Smooth muscle cell (in vitro differentiated cells): ENCODE measurements around the gene HACD1. TPM values are rescaled to one million over a fixed set of nuclear protein-coding genes. Genes with fewer than 3 reads are reported as not detected.

Source experiments
- DNase-seq: peaks from one replicate; lab custom pipeline; 2025; ENCODE audit not compliant: unreplicated experiment; lab: John Stamatoyannopoulos, UW
- H2AFZ ChIP-seq: fragments of 200-600 bp; sonication (generic); 2 replicates; pipeline ENCODE4 v1.6.0; 2016; ENCODE audit warnings: antibody characterized with exemption, low read depth, mild to moderate bottlenecking
- H3F3A ChIP-seq: fragments of 200-600 bp; sonication (generic); 2 replicates; pipeline ENCODE4 v1.6.0; 2017; ENCODE audit warnings: antibody characterized with exemption, low read depth
- H3K27ac ChIP-seq: fragments of 200-600 bp; sonication (generic); 2 replicates; pipeline ENCODE4 v1.5.1; 2016; ENCODE audit warnings: low read depth, mild to moderate bottlenecking
- H3K27me3 ChIP-seq: fragments of 200-600 bp; sonication (generic); 2 replicates; pipeline ENCODE4 v1.6.1; 2016; ENCODE audit warnings: low read depth, mild to moderate bottlenecking
- H3K36me3 ChIP-seq: fragments of 200-600 bp; sonication (generic); 2 replicates; pipeline ENCODE4 v1.5.1; 2016; ENCODE audit warnings: low read depth
- H3K4me1 ChIP-seq: fragments of 200-600 bp; sonication (generic); 2 replicates; pipeline ENCODE4 v1.5.1; 2016; ENCODE audit warnings: low read depth
- H3K4me2 ChIP-seq: fragments of 200-600 bp; sonication (generic); 2 replicates; pipeline ENCODE4 v1.6.0; 2016; ENCODE audit warnings: mild to moderate bottlenecking
- H3K4me3 ChIP-seq: fragments of 200-600 bp; sonication (generic); 2 replicates; pipeline ENCODE4 v1.5.1; 2016; ENCODE audit warnings: mild to moderate bottlenecking
- H3K79me2 ChIP-seq: fragments of 200-600 bp; sonication (generic); 2 replicates; pipeline ENCODE4 v1.6.0; 2016; ENCODE audit warnings: low read depth, mild to moderate bottlenecking
- H3K9ac ChIP-seq: fragments of 200-600 bp; sonication (generic); 2 replicates; pipeline ENCODE4 v1.6.0; 2016; ENCODE audit warnings: low read depth
- H3K9me3 ChIP-seq: fragments of 200-600 bp; sonication (generic); replicated peaks from 2 replicates; pipeline ENCODE4 v1.5.1; 2016; ENCODE audit warnings: low read depth
- H4K20me1 ChIP-seq: fragments of 200-600 bp; sonication (generic); 2 replicates; pipeline ENCODE4 v1.6.0; 2016; ENCODE audit warnings: low read depth
- CTCF ChIP-seq: fragments of 200-600 bp; sonication (generic); IDR thresholded peaks from 2 replicates; pipeline ENCODE4 v1.5.1; 2017; ENCODE audit warnings: borderline replicate concordance, mild to moderate bottlenecking, antibody characterized with exemption; ENCODE audit not compliant: insufficient read depth, poor library complexity, severe bottlenecking
- WGBS: methylation state at CpG from one replicate; pipeline ENCODE4 v1.1.7; 2016; ENCODE audit warnings: low lambda C conversion rate; 5-methylcytosine and 5-hydroxymethylcytosine counted together
- polyA plus RNA-seq: library from polyadenylated mRNA; unstranded; fragments of >200 nt; fragmentation: Nextera tagmentation; extraction: Ambion mirVana; gene quantifications from 2 replicates; pipeline ENCODE4 v1.2.1, GENCODE V29; 2016
- total RNA-seq: library from RNA; depleted of rRNA; stranded (reverse); fragments of >200 nt; gene quantifications from 2 replicates; pipeline ENCODE4 v1.2.3, GENCODE V29; 2014

Gene HACD1
- total and polyA plus RNA-seq, 2 experiments from 2014 or later: 26.4 to 54.5 TPM

GRCh38 chr10:17557459-17557858, 59.7 kb downstream of the HACD1 start:
- no peaks in the 10 kb centered on the region for H3K27me3 ChIP-seq
- no peak overlapping the region for H3K4me2 ChIP-seq
- DNase-seq: no peak
- H3K9me3 ChIP-seq: no peaks in the 10 kb centered on the region
- H4K20me1 ChIP-seq: no peaks in the 10 kb centered on the region
- H3K36me3 ChIP-seq: no peaks in the 10 kb centered on the region
- H2AFZ ChIP-seq: no peak overlapping the region
- no peak overlapping the region for H3K4me3 ChIP-seq
- WGBS: 79% methylated on average over 3 of the region's 3 CpGs
- no peaks in the 10 kb centered on the region for H3K4me1 ChIP-seq
- no peaks in the 10 kb centered on the region for H3F3A ChIP-seq
- H3K79me2 ChIP-seq: no peaks in the 10 kb centered on the region
- H3K9ac ChIP-seq: no peak overlapping the region
- no peak for TF ChIP-seq CTCF
- H3K27ac ChIP-seq: no peak overlapping the region

- Histone ChIP-seq H4K20me1 (no peaks in the 10 kb centered on the region), H2AFZ (no peak overlapping the region), H3K4me1 (no peaks in the 10 kb centered on the region), H3K27ac (no peak overlapping the region), H3K9me3 (no peaks in the 10 kb centered on the region), H3K9ac (no peak overlapping the region), H3K4me2 (no peak overlapping the region), H3K27me3 (no peaks in the 10 kb centered on the region), H3K79me2 (no peaks in the 10 kb centered on the region), H3K4me3 (no peak overlapping the region), H3F3A (no peaks in the 10 kb centered on the region), H3K36me3 (no peaks in the 10 kb centered on the region)
- no peak for DNase-seq
- WGBS: 37% methylated on average over 3 of the region's 3 CpGs
- TF ChIP-seq CTCF: no peak
These were observed 68.4 kb downstream of the HACD1 start for GRCh38 chr10:17548770-17549169.

GRCh38 chr10:17548162-17548561, 69.0 kb downstream of the HACD1 start:
- H3K4me2 ChIP-seq: no peak overlapping the region
- no peak overlapping the region for H3K9ac ChIP-seq
- DNase-seq: no peak
- no peaks in the 10 kb centered on the region for H3K4me1 ChIP-seq
- no peaks in the 10 kb centered on the region for H3K27me3 ChIP-seq
- no peak overlapping the region for H3K27ac ChIP-seq
- no peaks in the 10 kb centered on the region for H3K36me3 ChIP-seq
- H2AFZ ChIP-seq: no peak overlapping the region
- H3K9me3 ChIP-seq: no peaks in the 10 kb centered on the region
- no peaks in the 10 kb centered on the region for H4K20me1 ChIP-seq
- H3K4me3 ChIP-seq: no peak overlapping the region
- WGBS: 97% methylated on average over 2 of the region's 2 CpGs
- H3F3A ChIP-seq: no peaks in the 10 kb centered on the region
- no peaks in the 10 kb centered on the region for H3K79me2 ChIP-seq
- no peak for TF ChIP-seq CTCF

GRCh38 chr10:17547060-17547459, 70.1 kb downstream of the HACD1 start:
- H4K20me1 ChIP-seq: no peaks in the 10 kb centered on the region
- TF ChIP-seq CTCF: no peak
- H2AFZ ChIP-seq: no peak overlapping the region
- H3F3A ChIP-seq: no peaks in the 10 kb centered on the region
- no peak overlapping the region for H3K4me2 ChIP-seq
- H3K4me3 ChIP-seq: no peak overlapping the region
- no peaks in the 10 kb centered on the region for H3K4me1 ChIP-seq
- H3K9ac ChIP-seq: no peak overlapping the region
- DNase-seq: no peak
- no peaks in the 10 kb centered on the region for H3K36me3 ChIP-seq
- WGBS: 61% methylated on average over 2 of the region's 2 CpGs
- no peaks in the 10 kb centered on the region for H3K79me2 ChIP-seq
- H3K27ac ChIP-seq: no peak overlapping the region
- no peaks in the 10 kb centered on the region for H3K27me3 ChIP-seq
- H3K9me3 ChIP-seq: no peaks in the 10 kb centered on the region
